ENCODE results near the gene ADGRF1. TPM values are rescaled to one million over a fixed set of nuclear protein-coding genes. Genes with fewer than 3 reads are reported as not detected.

Gene ADGRF1
- total and polyA plus RNA-seq, 8 donors, result under 0.01 to 13.0 (median 2.0) TPM; not detected in 1

- H3K27ac ChIP-seq, result no peak overlapping the region
- no peaks in the 10 kb centered on the region for H3K9me3 ChIP-seq
- H3K4me3 ChIP-seq, result no peak overlapping the region
- WGBS, 5 donors, result 91 to 96% (median 94%) methylated on average over 4 of the region's 4 CpGs
- TF ChIP-seq POLR2A (IDR thresholded peaks at IDR 0.05), result no peak
- TF ChIP-seq CTCF (IDR thresholded peaks at IDR 0.05), result no peak
- no peak for TF ChIP-seq EP300 (IDR thresholded peaks at IDR 0.05)
- no peak for TF ChIP-seq POLR2AphosphoS5 (IDR thresholded peaks at IDR 0.05)
- H3K27me3 ChIP-seq, result no peaks in the 10 kb centered on the region
- intact Hi-C loops (cut with DNase I; ENCODE audit: low total_unique reads), result no loop called here
- no peaks in the 10 kb centered on the region for H3K36me3 ChIP-seq
- no peaks in the 10 kb centered on the region for H3K4me1 ChIP-seq
- no peak for DNase-seq
Measured at GRCh38 chr6:47014401-47014800, 27.7 kb downstream of the ADGRF1 start.

GRCh38 chr6:47009583-47009982 is 32.5 kb downstream of the ADGRF1 start:
- no peak overlapping the region for H3K27ac ChIP-seq

GRCh38 chr6:47008397-47008763 is 33.8 kb downstream of the ADGRF1 start:
- TF ChIP-seq CTCF (IDR thresholded peaks at IDR 0.05) (no peak), POLR2A (IDR thresholded peaks at IDR 0.05) (no peak), EP300 (IDR thresholded peaks at IDR 0.05) (no peak), POLR2AphosphoS5 (IDR thresholded peaks at IDR 0.05) (no peak)
- Histone ChIP-seq H3K27ac (no peak overlapping the region), H3K27me3 (no peaks in the 10 kb centered on the region), H3K36me3 (no peaks in the 10 kb centered on the region), H3K4me1 (no peaks in the 10 kb centered on the region), H3K4me3 (no peak overlapping the region), H3K9me3 (no peaks in the 10 kb centered on the region)
- DNase-seq, result no peak
- 77 to 88% (median 83%) methylated on average over 3 of the region's 3 CpGs for WGBS, 5 donors
- intact Hi-C loops (cut with DNase I; ENCODE audit: low total_unique reads), result no loop called here

More at GRCh38 chr6:47009583-47009982, 32.5 kb downstream of the ADGRF1 start:
- Histone ChIP-seq H3K9me3 (no peaks in the 10 kb centered on the region), H3K36me3 (no peaks in the 10 kb centered on the region), H3K4me3 (no peak overlapping the region), H3K27me3 (no peaks in the 10 kb centered on the region), H3K4me1 (no peaks in the 10 kb centered on the region)
- no peak for TF ChIP-seq POLR2A (IDR thresholded peaks at IDR 0.05)
- intact Hi-C loops (cut with DNase I; ENCODE audit: low total_unique reads), result no loop called here
- no peak for DNase-seq
- WGBS, 5 donors, result 76 to 89% (median 87%) methylated on average over 7 of the region's 7 CpGs

- no peak for TF ChIP-seq POLR2A (IDR thresholded peaks at IDR 0.05)
- TF ChIP-seq CTCF (IDR thresholded peaks at IDR 0.05), result no peak
- TF ChIP-seq POLR2AphosphoS5 (IDR thresholded peaks at IDR 0.05), result no peak
- no peak for TF ChIP-seq EP300 (IDR thresholded peaks at IDR 0.05)
- H3K9me3 ChIP-seq, result no peaks in the 10 kb centered on the region
- H3K27ac ChIP-seq, result no peak overlapping the region
- intact Hi-C loops (cut with DNase I; ENCODE audit: low total_unique reads), result no loop called here
- H3K36me3 ChIP-seq, result no peaks in the 10 kb centered on the region
- DNase-seq, result no peak
- WGBS, 5 donors, result 61 to 86% (median 81%) methylated on average over 3 of the region's 3 CpGs
- H3K4me1 ChIP-seq, result no peaks in the 10 kb centered on the region
- H3K27me3 ChIP-seq, result no peaks in the 10 kb centered on the region
- no peak overlapping the region for H3K4me3 ChIP-seq
Measured at GRCh38 chr6:47007657-47008396, 34.3 kb downstream of the ADGRF1 start.

- intact Hi-C loops (cut with DNase I; ENCODE audit: low total_unique reads), result no loop called here
- no peaks in the 10 kb centered on the region for H3K9me3 ChIP-seq
- 88 to 100% (median 97%) methylated on average over 1 of the region's 1 CpG for WGBS, 5 donors
- H3K4me1 ChIP-seq, result no peaks in the 10 kb centered on the region
- TF ChIP-seq EP300 (IDR thresholded peaks at IDR 0.05), result no peak
- no peak for TF ChIP-seq CTCF (IDR thresholded peaks at IDR 0.05)
- TF ChIP-seq POLR2AphosphoS5 (IDR thresholded peaks at IDR 0.05), result no peak
- no peak for TF ChIP-seq POLR2A (IDR thresholded peaks at IDR 0.05)
- no peaks in the 10 kb centered on the region for H3K36me3 ChIP-seq
- no peak overlapping the region for H3K27ac ChIP-seq
- H3K27me3 ChIP-seq, result no peaks in the 10 kb centered on the region
- DNase-seq, result no peak
- no peak overlapping the region for H3K4me3 ChIP-seq
Measured at GRCh38 chr6:47005486-47005885, 36.6 kb downstream of the ADGRF1 start.

Measured in stomach (tissue), 9 donors.